SK-N-SH (cell line): ENCODE results near the gene RMDN2. TPM values are rescaled to one million over a fixed set of nuclear protein-coding genes. Genes with fewer than 3 reads are reported as not detected.
"Not testable (repeated sequence)": the region's sequence is repeated elsewhere in the genome, so short reads cannot be mapped to it uniquely, and the experiment has no call there.

ENCODE experiments used
- CTCF ChIA-PET: fragments of 300-600, 350-600 bp; formaldehyde crosslinking; extraction: SDS; loops from one replicate; lab custom pipeline; 2021; lab: Yijun Ruan, JAX
- POLR2A ChIA-PET: fragments of 350-600 bp; sonication (Branson Sonifier 250); formaldehyde crosslinking; extraction: SDS; loops from one replicate; lab custom pipeline; 2020; ENCODE audit warnings: antibody characterized with exemption, inconsistent platforms; lab: Yijun Ruan, JAX
- DNase-seq: peaks from one replicate; pipeline ENCODE4 v3.0.0; 2012
- H2AFZ ChIP-seq: fragments of 200-600 bp; sonication (generic); 2 replicates; pipeline ENCODE4 v1.8.1; 2016; ENCODE audit warnings: antibody characterized with exemption, mild to moderate bottlenecking, low read depth
- H3F3A ChIP-seq: fragments of 200-600 bp; sonication (generic); replicated peaks from 2 replicates; pipeline ENCODE3; 2016; ENCODE audit warnings: antibody characterized with exemption, mild to moderate bottlenecking; ENCODE audit not compliant: insufficient read depth
- H3K27ac ChIP-seq, 2 experiments: fragments of 200-500 bp in 1 of 2; fragments of 200-600 bp in 1 of 2; sonication (Bioruptor generic) in 1 of 2; sonication (generic), shearing (Covaris generic) in 1 of 2; 2 replicates each; pipeline versions ENCODE4 v1.5.1 to v1.6.1; 2014 to 2016; ENCODE audit warnings: low read depth in 2 of 2, inconsistent platforms in 1 of 2, low read length in 1 of 2, mild to moderate bottlenecking in 1 of 2, mixed read lengths in 1 of 2
- H3K27me3 ChIP-seq: fragments of 200-600 bp; sonication (generic), shearing (Covaris generic); 2 replicates; pipeline ENCODE4 v1.6.1; 2016; ENCODE audit warnings: mixed run types; ENCODE audit not compliant: insufficient read depth
- H3K36me3 ChIP-seq, 2 experiments: fragments of 200-500 bp in 1 of 2; fragments of 200-600 bp in 1 of 2; sonication (Bioruptor generic) in 1 of 2; sonication (generic) in 1 of 2; replicated peaks in 1 of 2; 2 replicates each; pipeline versions ENCODE3 to v1.5.1; 2014 to 2016; ENCODE audit warnings: low read length in 1 of 2, mild to moderate bottlenecking in 1 of 2; ENCODE audit not compliant: insufficient read depth in 2 of 2, control insufficient read depth in 1 of 2
- H3K4me1 ChIP-seq, 2 experiments: fragments of 200-500 bp in 1 of 2; fragments of 200-600 bp in 1 of 2; sonication (Bioruptor generic) in 1 of 2; sonication (generic), shearing (Covaris generic) in 1 of 2; 2 replicates each; pipeline versions ENCODE4 v1.5.1 to v1.6.1; 2014 to 2016; ENCODE audit warnings: low read depth in 1 of 2, low read length in 1 of 2, mixed run types in 1 of 2; ENCODE audit not compliant: insufficient read depth in 2 of 2, control insufficient read depth in 1 of 2
- H3K4me2 ChIP-seq: fragments of 200-600 bp; sonication (generic), shearing (Covaris generic); 2 replicates; pipeline ENCODE4 v1.6.1; 2017; ENCODE audit warnings: mixed run types
- H3K4me3 ChIP-seq, 2 experiments: fragments of 200-500 bp in 1 of 2; fragments of 200-600 bp in 1 of 2; sonication (Bioruptor generic) in 1 of 2; sonication (generic), shearing (Covaris generic) in 1 of 2; 2 replicates each; pipeline versions ENCODE4 v1.5.1 to v1.8.1; 2014 to 2016; ENCODE audit warnings: low read depth in 2 of 2, inconsistent platforms in 1 of 2, low read length in 1 of 2, mild to moderate bottlenecking in 1 of 2, mixed read lengths in 1 of 2, moderate library complexity in 1 of 2
- H3K79me2 ChIP-seq: fragments of 200-600 bp; sonication (generic); 2 replicates; pipeline ENCODE4 v1.8.1; 2017; ENCODE audit warnings: mild to moderate bottlenecking; ENCODE audit not compliant: insufficient read depth
- H3K9ac ChIP-seq: fragments of 200-600 bp; sonication (generic); 2 replicates; pipeline ENCODE4 v1.6.1; 2017; ENCODE audit warnings: mixed run types
- H3K9me2 ChIP-seq: fragments of 200-600 bp; sonication (generic); 2 replicates; pipeline ENCODE4 v1.6.1; 2017; ENCODE audit warnings: mixed run types
- H3K9me3 ChIP-seq: fragments of 200-600 bp; sonication (generic); 2 replicates; pipeline ENCODE4 v1.6.1; 2017; ENCODE audit warnings: mixed run types, mild to moderate bottlenecking, moderate library complexity
- H4K20me1 ChIP-seq: fragments of 200-600 bp; sonication (generic); 2 replicates; pipeline ENCODE4 v1.6.1; 2017; ENCODE audit warnings: mild to moderate bottlenecking, mixed run types; ENCODE audit not compliant: insufficient read depth
- EZH2phosphoT487 ChIP-seq: fragments of 200-600 bp; sonication (generic); IDR thresholded peaks from 2 replicates; pipeline ENCODE4 v1.6.1; 2017; ENCODE audit warnings: low read depth, mixed run types, mild to moderate bottlenecking, antibody characterized with exemption, moderate library complexity, borderline replicate concordance
- FOXM1 ChIP-seq: IDR thresholded peaks from 2 replicates; pipeline ENCODE4 v1.4.0; 2012; ENCODE audit warnings: low read depth, mild to moderate bottlenecking
- GABPA ChIP-seq: IDR thresholded peaks from 2 replicates; pipeline ENCODE4 v1.4.0; 2012; ENCODE audit warnings: low read depth, mild to moderate bottlenecking
- GATA2 ChIP-seq: sonication (generic); formaldehyde crosslinking; IDR thresholded peaks from 2 replicates; pipeline ENCODE4 v1.5.0; 2020; ENCODE audit warnings: mild to moderate bottlenecking, missing genetic modification reagents
- JUND ChIP-seq: IDR thresholded peaks from 2 replicates; pipeline ENCODE4 v1.4.0; 2012
- MXI1 ChIP-seq: IDR thresholded peaks from 2 replicates; pipeline ENCODE4 v1.6.1; 2012; ENCODE audit warnings: mild to moderate bottlenecking, low read depth, low read length, improper control_type of control experiment
- NRF1 ChIP-seq: IDR thresholded peaks from 2 replicates; pipeline ENCODE4 v1.6.1; 2012; ENCODE audit warnings: low read depth, mild to moderate bottlenecking, low read length
- POLR2AphosphoS5 ChIP-seq: IDR thresholded peaks from 2 replicates; pipeline ENCODE4 v1.6.1; 2012; ENCODE audit warnings: low read depth, low read length
- RAD21 ChIP-seq: IDR thresholded peaks from 2 replicates; pipeline ENCODE4 v1.6.1; 2012; ENCODE audit warnings: mild to moderate bottlenecking, low read length
- RXRA ChIP-seq: IDR thresholded peaks from 2 replicates; pipeline ENCODE4 v1.4.0; 2012; ENCODE audit warnings: low read depth, mild to moderate bottlenecking, borderline replicate concordance
- SIN3A ChIP-seq: IDR thresholded peaks from 2 replicates; pipeline ENCODE4 v1.6.1; 2012; ENCODE audit warnings: low read depth, mild to moderate bottlenecking, low read length, moderate library complexity, borderline replicate concordance
- TAF1 ChIP-seq: IDR thresholded peaks from 2 replicates; pipeline ENCODE4 v1.6.1; 2012; ENCODE audit warnings: low read depth, mild to moderate bottlenecking, low read length, moderate library complexity, borderline replicate concordance
- WGBS: methylation state at CpG from one replicate; pipeline ENCODE4 v1.1.6; 2017; ENCODE audit warnings: low lambda C conversion rate; 5-methylcytosine and 5-hydroxymethylcytosine counted together
- polyA plus RNA-seq, 3 experiments: library from polyadenylated mRNA; depleted of rRNA; stranded (reverse); fragments of >200 nt; gene quantifications; 2 replicates each; pipeline ENCODE4 v1.2.3, GENCODE V29; 2012
- TF ChIP-seq, protein P1 (sequence below): fragments of 150-350 bp; IDR thresholded peaks from 2 replicates; pipeline ENCODE4 v1.6.1; 2016; ENCODE audit warnings: mild to moderate bottlenecking, low read depth, low read length
- TF ChIP-seq, protein P2 (sequence below): fragments of 150-350 bp; IDR thresholded peaks from 2 replicates; pipeline ENCODE4 v1.6.1; 2017; ENCODE audit warnings: antibody characterized with exemption, low read length, low read depth, borderline replicate concordance
- TF ChIP-seq, protein P3 (sequence below): IDR thresholded peaks from 2 replicates; pipeline ENCODE4; 2012
- TF ChIP-seq, protein P4 (sequence below): IDR thresholded peaks from 2 replicates; pipeline ENCODE4 v1.4.0; 2012; ENCODE audit warnings: low read depth
- TF ChIP-seq, protein P5 (sequence below): IDR thresholded peaks from 2 replicates; pipeline ENCODE4 v1.6.1; 2012; ENCODE audit warnings: mild to moderate bottlenecking, low read depth, low read length, moderate library complexity

RMDN2 gene
- polyA plus RNA-seq, 1 of the 3 experiments (the other 2 are of a cell fraction), result 7.3 TPM

DNA sequence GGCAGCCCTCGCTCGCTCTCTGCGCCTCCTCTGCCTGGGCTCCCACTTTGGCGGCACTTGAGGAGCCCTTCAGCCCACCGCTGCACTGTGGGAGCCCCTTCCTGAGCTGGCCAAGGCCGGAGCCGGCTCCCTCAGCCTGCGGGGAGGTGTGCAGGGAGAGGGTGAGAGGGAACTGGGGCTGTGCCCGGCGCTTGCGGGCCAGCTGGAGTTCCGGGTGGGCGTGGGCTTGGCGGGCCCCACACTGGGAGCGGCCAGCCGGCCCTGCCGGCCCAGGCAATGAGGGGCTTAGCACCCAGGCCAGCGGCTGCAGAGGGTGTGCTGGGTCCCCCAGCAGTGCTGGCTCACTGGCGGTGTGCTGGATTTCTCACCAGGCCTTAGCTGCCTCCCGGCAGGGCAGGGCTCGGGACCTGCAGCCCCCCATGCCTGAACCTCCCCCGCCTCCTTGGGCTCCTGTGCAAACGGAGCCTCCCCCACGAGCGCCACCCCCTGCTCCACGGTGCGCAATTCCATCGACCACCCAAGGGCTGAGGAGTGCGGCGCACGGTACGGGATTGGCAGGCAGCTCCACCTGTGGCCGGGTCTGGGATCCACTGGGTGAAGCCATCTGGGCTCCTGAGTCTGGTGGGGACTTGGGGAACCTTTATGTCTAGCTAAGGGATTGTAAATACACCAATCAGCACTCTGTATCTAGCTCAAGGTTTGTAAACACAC, 95.4 kb downstream of the RMDN2 start:
- H3F3A ChIP-seq, H4K20me1 ChIP-seq, H3K79me2 ChIP-seq, H2AFZ ChIP-seq, H3K4me1 ChIP-seq, H3K9ac ChIP-seq, H3K9me2 ChIP-seq, H3K9me3 ChIP-seq, H3K27me3 ChIP-seq, H3K27ac ChIP-seq, DNase-seq, H3K4me2 ChIP-seq, POLR2A ChIA-PET, H3K4me3 ChIP-seq: not testable (repeated sequence)
- CTCF ChIA-PET, result interaction anchor here (0.6 to 1.4 kb wide), 3 partner anchors 38 to 87 kb away, joined by 3 to 4 read pairs (median 3); no protein-coding TSS in a partner anchor
- H3K36me3 ChIP-seq, result peaks cover 0 to 26% of the 10 kb centered on the region in 2 experiments
- 94% methylated on average over 28 of the region's 33 CpGs for WGBS

DNA sequence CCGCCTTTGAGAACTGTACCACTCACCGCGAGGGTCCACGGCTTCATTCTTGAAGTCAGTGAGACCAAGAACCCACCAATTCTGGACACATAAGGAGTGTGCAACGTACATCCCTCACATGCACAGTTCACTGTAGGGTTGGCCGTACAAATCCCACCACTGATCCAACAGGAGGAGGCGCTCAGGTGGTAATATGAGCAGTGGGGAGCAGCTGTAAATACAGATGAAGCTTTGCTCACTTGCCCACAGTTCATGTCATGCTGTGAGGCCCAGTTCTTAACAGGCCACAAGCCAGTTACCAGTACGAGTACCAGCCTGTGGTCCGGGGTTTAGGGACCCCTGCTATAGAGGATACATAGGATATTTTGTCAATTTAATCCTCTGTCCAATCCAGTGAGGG, 96.5 kb downstream of the RMDN2 start:
- 87% methylated on average over 9 of the region's 9 CpGs for WGBS
- DNase-seq, result no peak
- Histone ChIP-seq H3K4me3 (no peak overlapping the region), H3K79me2 (no peaks in the 10 kb centered on the region), H3K27ac (no peak overlapping the region), H3K9me3 (0 out of 2 replicates have a peak, but pooled peaks cover 4% of the 10 kb centered on the region), H3K4me1 (no peaks in the 10 kb centered on the region), H4K20me1 (no peaks in the 10 kb centered on the region), H2AFZ (no peak overlapping the region), H3K9me2 (no peaks in the 10 kb centered on the region), H3K27me3 (no peaks in the 10 kb centered on the region), H3F3A (no peaks in the 10 kb centered on the region), H3K9ac (no peak overlapping the region), H3K4me2 (no peak overlapping the region), H3K36me3 (peaks cover 0 to 16% of the 10 kb centered on the region in 2 experiments)
- ChIA-PET POLR2A (no interaction called here), CTCF (interaction anchor here (0.7 to 1.4 kb wide), 3 partner anchors 9 to 39 kb away, joined by 3 read pairs; no protein-coding TSS in a partner anchor)
- TF ChIP-seq FOXM1, result no peak
- no peak for TF ChIP-seq POLR2AphosphoS5
- no peak for TF ChIP-seq GABPA
- TF ChIP-seq EZH2phosphoT487, result no peak
- TF ChIP-seq, protein P1, sequence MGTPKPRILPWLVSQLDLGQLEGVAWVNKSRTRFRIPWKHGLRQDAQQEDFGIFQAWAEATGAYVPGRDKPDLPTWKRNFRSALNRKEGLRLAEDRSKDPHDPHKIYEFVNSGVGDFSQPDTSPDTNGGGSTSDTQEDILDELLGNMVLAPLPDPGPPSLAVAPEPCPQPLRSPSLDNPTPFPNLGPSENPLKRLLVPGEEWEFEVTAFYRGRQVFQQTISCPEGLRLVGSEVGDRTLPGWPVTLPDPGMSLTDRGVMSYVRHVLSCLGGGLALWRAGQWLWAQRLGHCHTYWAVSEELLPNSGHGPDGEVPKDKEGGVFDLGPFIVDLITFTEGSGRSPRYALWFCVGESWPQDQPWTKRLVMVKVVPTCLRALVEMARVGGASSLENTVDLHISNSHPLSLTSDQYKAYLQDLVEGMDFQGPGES, result no peak
- no peak for TF ChIP-seq RXRA
- TF ChIP-seq, protein P2, sequence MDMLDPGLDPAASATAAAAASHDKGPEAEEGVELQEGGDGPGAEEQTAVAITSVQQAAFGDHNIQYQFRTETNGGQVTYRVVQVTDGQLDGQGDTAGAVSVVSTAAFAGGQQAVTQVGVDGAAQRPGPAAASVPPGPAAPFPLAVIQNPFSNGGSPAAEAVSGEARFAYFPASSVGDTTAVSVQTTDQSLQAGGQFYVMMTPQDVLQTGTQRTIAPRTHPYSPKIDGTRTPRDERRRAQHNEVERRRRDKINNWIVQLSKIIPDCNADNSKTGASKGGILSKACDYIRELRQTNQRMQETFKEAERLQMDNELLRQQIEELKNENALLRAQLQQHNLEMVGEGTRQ, result no peak
- no peak for TF ChIP-seq SIN3A
- no peak for TF ChIP-seq MXI1
- TF ChIP-seq, protein P3, sequence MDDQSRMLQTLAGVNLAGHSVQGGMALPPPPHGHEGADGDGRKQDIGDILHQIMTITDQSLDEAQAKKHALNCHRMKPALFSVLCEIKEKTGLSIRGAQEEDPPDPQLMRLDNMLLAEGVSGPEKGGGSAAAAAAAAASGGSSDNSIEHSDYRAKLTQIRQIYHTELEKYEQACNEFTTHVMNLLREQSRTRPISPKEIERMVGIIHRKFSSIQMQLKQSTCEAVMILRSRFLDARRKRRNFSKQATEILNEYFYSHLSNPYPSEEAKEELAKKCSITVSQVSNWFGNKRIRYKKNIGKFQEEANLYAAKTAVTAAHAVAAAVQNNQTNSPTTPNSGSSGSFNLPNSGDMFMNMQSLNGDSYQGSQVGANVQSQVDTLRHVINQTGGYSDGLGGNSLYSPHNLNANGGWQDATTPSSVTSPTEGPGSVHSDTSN, result no peak
- no peak for TF ChIP-seq JUND
- no peak for TF ChIP-seq NRF1
- no peak for TF ChIP-seq TAF1
- TF ChIP-seq RAD21, result no peak
- TF ChIP-seq, protein P4, sequence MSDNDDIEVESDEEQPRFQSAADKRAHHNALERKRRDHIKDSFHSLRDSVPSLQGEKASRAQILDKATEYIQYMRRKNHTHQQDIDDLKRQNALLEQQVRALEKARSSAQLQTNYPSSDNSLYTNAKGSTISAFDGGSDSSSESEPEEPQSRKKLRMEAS, result no peak
- no peak for TF ChIP-seq GATA2
- TF ChIP-seq, protein P5, sequence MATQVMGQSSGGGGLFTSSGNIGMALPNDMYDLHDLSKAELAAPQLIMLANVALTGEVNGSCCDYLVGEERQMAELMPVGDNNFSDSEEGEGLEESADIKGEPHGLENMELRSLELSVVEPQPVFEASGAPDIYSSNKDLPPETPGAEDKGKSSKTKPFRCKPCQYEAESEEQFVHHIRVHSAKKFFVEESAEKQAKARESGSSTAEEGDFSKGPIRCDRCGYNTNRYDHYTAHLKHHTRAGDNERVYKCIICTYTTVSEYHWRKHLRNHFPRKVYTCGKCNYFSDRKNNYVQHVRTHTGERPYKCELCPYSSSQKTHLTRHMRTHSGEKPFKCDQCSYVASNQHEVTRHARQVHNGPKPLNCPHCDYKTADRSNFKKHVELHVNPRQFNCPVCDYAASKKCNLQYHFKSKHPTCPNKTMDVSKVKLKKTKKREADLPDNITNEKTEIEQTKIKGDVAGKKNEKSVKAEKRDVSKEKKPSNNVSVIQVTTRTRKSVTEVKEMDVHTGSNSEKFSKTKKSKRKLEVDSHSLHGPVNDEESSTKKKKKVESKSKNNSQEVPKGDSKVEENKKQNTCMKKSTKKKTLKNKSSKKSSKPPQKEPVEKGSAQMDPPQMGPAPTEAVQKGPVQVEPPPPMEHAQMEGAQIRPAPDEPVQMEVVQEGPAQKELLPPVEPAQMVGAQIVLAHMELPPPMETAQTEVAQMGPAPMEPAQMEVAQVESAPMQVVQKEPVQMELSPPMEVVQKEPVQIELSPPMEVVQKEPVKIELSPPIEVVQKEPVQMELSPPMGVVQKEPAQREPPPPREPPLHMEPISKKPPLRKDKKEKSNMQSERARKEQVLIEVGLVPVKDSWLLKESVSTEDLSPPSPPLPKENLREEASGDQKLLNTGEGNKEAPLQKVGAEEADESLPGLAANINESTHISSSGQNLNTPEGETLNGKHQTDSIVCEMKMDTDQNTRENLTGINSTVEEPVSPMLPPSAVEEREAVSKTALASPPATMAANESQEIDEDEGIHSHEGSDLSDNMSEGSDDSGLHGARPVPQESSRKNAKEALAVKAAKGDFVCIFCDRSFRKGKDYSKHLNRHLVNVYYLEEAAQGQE, result no peak
